Progenitor cell of endocrine pancreas (in vitro differentiated cells): ENCODE data around the gene RGS7BP. TPM values are rescaled to one million over a fixed set of nuclear protein-coding genes. Genes with fewer than 3 reads are reported as not detected.
"Not testable (repeated sequence)": the region's sequence is repeated elsewhere in the genome, so short reads cannot be mapped to it uniquely, and the experiment has no call there.

Source experiments
- DNase-seq: peaks from one replicate; pipeline ENCODE4 v3.0.0; 2021; ENCODE audit warnings: low spot score; ENCODE audit not compliant: unreplicated experiment
- H3K27ac Mint-ChIP-seq: 2 replicates; pipeline ENCODE4 v1.8.0; 2021; ENCODE audit warnings: mild to moderate bottlenecking, moderate library complexity, mixed read lengths
- H3K27me3 Mint-ChIP-seq: 2 replicates; pipeline ENCODE4 v1.8.0; 2021; ENCODE audit warnings: mixed read lengths
- H3K36me3 Mint-ChIP-seq: 2 replicates; pipeline ENCODE4 v1.8.0; 2022; ENCODE audit warnings: mixed read lengths; ENCODE audit not compliant: insufficient read depth
- H3K4me1 Mint-ChIP-seq: 2 replicates; pipeline ENCODE4 v1.8.0; 2021; ENCODE audit warnings: low read depth, mixed read lengths
- H3K4me3 Mint-ChIP-seq: 2 replicates; pipeline ENCODE4 v1.8.0; 2021; ENCODE audit warnings: low read depth, mild to moderate bottlenecking, moderate library complexity, mixed read lengths
- H3K9me3 Mint-ChIP-seq: 2 replicates; pipeline ENCODE4 v1.8.0; 2021; ENCODE audit warnings: low read depth, mixed read lengths
- total RNA-seq: library from RNA; stranded (reverse); gene quantifications from 2 replicates; pipeline ENCODE4 v1.2.1, GENCODE V29; 2021
- TF ChIP-seq, protein P1 (sequence below): fragments of 200-600 bp; sonication (generic); IDR thresholded peaks from one replicate; pipeline ENCODE4 v1.5.0; 2021; ENCODE audit warnings: antibody characterized with exemption, mild to moderate bottlenecking; ENCODE audit not compliant: unreplicated experiment

RGS7BP gene
- total RNA-seq, 1 donor from 2014 or later: 0.14 TPM

DNA sequence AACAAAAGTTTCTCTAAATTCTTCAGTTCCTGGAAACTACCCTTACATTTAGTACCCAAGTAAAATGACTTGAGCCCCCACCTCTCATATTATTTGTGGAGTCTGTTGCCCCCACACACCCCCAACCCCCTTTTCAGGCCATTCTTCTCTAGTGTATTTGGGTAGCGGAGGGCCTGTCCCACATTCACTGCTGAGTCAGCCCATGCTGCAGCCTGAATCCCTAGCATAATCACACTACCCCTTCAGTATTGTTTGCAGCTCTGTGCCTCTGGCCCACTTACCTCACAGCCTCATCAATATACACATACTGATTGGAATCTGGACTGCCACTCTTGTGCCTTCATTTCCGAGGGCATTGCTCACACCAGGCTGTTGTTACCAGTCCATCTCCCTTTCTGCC, 26.8 kb downstream of the RGS7BP start:
- Mint-ChIP-seq H3K9me3 (no peaks in the 10 kb centered on the region), H3K4me3 (no peak overlapping the region), H3K36me3 (no peaks in the 10 kb centered on the region), H3K4me1 (peaks cover 5% of the 10 kb centered on the region), H3K27ac (no peak overlapping the region), H3K27me3 (no peaks in the 10 kb centered on the region)
- TF ChIP-seq, protein P1, sequence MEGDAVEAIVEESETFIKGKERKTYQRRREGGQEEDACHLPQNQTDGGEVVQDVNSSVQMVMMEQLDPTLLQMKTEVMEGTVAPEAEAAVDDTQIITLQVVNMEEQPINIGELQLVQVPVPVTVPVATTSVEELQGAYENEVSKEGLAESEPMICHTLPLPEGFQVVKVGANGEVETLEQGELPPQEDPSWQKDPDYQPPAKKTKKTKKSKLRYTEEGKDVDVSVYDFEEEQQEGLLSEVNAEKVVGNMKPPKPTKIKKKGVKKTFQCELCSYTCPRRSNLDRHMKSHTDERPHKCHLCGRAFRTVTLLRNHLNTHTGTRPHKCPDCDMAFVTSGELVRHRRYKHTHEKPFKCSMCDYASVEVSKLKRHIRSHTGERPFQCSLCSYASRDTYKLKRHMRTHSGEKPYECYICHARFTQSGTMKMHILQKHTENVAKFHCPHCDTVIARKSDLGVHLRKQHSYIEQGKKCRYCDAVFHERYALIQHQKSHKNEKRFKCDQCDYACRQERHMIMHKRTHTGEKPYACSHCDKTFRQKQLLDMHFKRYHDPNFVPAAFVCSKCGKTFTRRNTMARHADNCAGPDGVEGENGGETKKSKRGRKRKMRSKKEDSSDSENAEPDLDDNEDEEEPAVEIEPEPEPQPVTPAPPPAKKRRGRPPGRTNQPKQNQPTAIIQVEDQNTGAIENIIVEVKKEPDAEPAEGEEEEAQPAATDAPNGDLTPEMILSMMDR: no peak
- no peak for DNase-seq

DNA sequence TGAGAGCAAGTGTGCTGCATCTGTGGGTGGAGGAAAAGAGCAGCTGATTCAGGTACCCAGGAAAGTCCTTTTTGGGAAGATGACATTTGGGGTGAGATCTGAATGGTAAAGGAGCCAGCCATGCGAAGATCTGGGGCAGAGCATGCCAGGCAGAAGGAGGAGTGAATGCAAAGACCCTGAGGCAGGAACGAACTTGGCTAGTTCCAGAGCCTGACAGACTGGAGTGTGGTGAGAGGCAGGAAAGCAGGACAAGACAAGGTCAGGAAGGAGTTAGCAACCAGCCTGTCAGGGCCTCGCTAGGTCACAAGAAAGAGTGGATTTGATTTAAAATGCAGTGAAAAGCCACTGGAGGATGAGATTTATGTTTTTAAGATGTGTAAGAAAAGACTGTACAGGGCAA, 28.2 kb downstream of the RGS7BP start:
- Mint-ChIP-seq H3K36me3 (no peaks in the 10 kb centered on the region), H3K4me1 (peaks cover 5% of the 10 kb centered on the region), H3K27ac (no peak overlapping the region), H3K27me3 (no peaks in the 10 kb centered on the region), H3K4me3 (no peak overlapping the region), H3K9me3 (no peaks in the 10 kb centered on the region)
- TF ChIP-seq, protein P1: no peak
- no peak for DNase-seq

DNA sequence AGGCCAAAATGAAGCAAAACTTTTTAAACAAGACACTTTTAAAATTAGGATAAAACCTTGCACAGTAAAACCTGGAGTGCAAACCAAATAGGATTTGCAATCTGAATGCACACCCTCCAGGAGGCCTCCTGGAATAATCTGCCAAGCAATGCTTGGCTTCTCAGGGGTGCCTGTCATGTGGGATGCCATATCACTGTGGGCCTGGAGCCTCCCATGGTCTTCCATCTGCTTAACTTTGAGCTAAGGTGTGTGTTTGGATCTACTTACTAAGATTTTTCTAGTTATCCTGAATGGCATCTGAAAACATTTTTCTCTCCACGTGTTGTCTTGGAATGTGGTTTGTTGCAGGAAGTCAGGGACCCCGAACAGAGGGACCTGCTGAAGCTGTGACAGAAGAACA, 52.1 kb downstream of the RGS7BP start:
- Mint-ChIP-seq H3K4me3 (no peak overlapping the region), H3K27ac (no peak overlapping the region), H3K27me3 (no peaks in the 10 kb centered on the region), H3K36me3 (peaks cover 1% of the 10 kb centered on the region), H3K4me1 (no peaks in the 10 kb centered on the region), H3K9me3 (peaks cover 10% of the 10 kb centered on the region)
- no peak for DNase-seq
- TF ChIP-seq, protein P1: no peak

DNA sequence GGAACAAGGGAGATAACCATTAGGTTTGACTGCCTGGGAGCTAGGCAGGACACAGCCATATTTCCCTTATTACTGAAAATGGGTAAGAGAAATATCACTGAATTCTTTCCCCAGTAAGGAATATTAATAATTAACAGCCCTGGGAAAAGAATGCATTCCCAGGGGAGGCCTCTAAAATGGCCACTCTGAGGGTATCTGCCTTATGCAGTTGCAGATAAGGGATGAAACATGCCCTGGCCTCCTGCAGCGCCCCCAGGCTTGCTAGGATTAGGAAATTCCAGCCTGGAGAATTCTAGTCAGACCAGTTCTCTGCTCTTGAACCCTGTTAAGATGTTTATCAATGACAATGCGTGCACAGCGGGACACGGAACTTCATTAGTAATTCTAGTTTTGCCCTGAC, 52.8 kb downstream of the RGS7BP start:
- not testable (repeated sequence) for H3K4me3 Mint-ChIP-seq, H3K27ac Mint-ChIP-seq, H3K4me1 Mint-ChIP-seq, H3K36me3 Mint-ChIP-seq, DNase-seq, H3K27me3 Mint-ChIP-seq
- peaks cover 10% of the 10 kb centered on the region for H3K9me3 Mint-ChIP-seq

DNA sequence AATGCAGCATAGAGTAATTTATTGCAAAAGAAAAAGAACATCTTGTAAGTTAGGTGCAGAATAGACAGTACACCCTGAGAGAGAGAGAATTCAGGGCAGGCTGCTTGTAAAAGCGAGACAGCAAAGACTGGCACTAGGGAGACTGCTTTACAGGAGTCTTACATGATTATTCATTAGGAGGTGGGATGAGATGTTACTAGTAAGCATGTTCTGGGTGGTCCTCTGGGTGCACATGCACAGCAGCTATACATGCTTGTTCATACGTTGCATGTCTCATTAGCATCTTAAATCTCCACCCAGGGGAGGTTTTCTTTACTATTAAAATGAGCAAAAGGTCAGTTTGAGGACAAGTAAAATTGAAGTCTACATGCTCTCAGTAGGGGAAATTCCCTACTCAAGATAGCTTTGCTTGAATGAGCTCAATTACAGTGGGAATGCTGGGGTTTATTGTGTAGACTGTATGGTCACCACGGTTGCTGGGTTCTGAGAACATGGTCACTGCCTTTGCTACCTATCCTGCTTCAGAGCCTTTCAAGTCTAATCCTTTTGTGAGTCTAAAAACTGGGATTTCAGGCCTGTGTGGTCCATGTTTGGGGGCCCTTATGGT, 60.6 kb downstream of the RGS7BP start:
- H3K36me3 Mint-ChIP-seq: no peaks in the 10 kb centered on the region
- H3K4me3 Mint-ChIP-seq: no peak overlapping the region
- no peaks in the 10 kb centered on the region for H3K9me3 Mint-ChIP-seq
- H3K27me3 Mint-ChIP-seq: no peaks in the 10 kb centered on the region
- no peaks in the 10 kb centered on the region for H3K4me1 Mint-ChIP-seq
- H3K27ac Mint-ChIP-seq: no peak overlapping the region
- TF ChIP-seq, protein P1: no peak
- no peak for DNase-seq

DNA sequence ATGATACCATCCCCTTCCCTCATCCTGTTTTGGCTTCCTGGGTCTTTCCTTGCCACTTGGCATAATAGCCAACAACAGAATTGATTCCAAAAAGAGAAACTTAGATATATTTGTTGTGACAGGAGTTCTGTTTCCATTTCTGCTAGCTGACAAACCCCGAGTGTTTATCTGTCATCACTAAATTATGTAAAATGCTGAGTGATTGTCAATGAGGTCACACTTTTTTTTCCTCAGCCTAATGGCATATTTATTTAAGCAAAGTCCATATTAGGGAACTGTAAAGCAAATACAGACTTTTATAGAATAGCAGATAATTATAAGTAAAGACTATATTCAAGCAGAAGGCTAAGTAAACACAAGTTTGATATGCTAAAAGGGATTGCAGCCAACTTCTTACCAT, 64.0 kb downstream of the RGS7BP start:
- Mint-ChIP-seq H3K9me3 (no peaks in the 10 kb centered on the region), H3K4me1 (no peaks in the 10 kb centered on the region), H3K27ac (no peak overlapping the region), H3K36me3 (no peaks in the 10 kb centered on the region), H3K4me3 (no peak overlapping the region), H3K27me3 (no peaks in the 10 kb centered on the region)
- TF ChIP-seq, protein P1: no peak
- DNase-seq: no peak
